ENCODE measurements around the gene RHNO1. TPM values are rescaled to one million over a fixed set of nuclear protein-coding genes. Genes with fewer than 3 reads are reported as not detected.
"Not testable (repeated sequence)": the region's sequence is repeated elsewhere in the genome, so short reads cannot be mapped to it uniquely, and the experiment has no call there.

RHNO1 gene
- total and polyA plus RNA-seq, 7 donors: 6.1 to 21.6 (median 9.6) TPM

GRCh38 chr12:2860170-2860569 lies 16.9 kb upstream of the RHNO1 start:
- H3K4me1 ChIP-seq: no peaks in the 10 kb centered on the region
- no peaks in the 10 kb centered on the region for H3K9me3 ChIP-seq
- intact Hi-C loops (cut with DNase I): no loop called here
- H3K27ac ChIP-seq: no peak overlapping the region
- no peak for DNase-seq
- H3K27me3 ChIP-seq: no peaks in the 10 kb centered on the region
- TF ChIP-seq POLR2A (IDR thresholded peaks at IDR 0.05): no peak
- TF ChIP-seq POLR2AphosphoS5 (IDR thresholded peaks at IDR 0.05): no peak
- no peak for TF ChIP-seq CTCF (IDR thresholded peaks at IDR 0.05)
- no peaks in the 10 kb centered on the region for H3K36me3 ChIP-seq
- no peak overlapping the region for H3K4me3 ChIP-seq

- 94 to 96% methylated on average over 7 of the region's 7 CpGs for WGBS, 2 donors
- DNase-seq: no peak
- Histone ChIP-seq H3K9me3 (no peaks in the 10 kb centered on the region), H3K27me3 (no peaks in the 10 kb centered on the region), H3K4me1 (no peaks in the 10 kb centered on the region), H3K27ac (no peak overlapping the region), H3K4me3 (no peak overlapping the region), H3K36me3 (no peaks in the 10 kb centered on the region)
- TF ChIP-seq CTCF (IDR thresholded peaks at IDR 0.05) (no peak), POLR2A (IDR thresholded peaks at IDR 0.05) (no peak), EP300 (IDR thresholded peaks at IDR 0.05) (no peak), POLR2AphosphoS5 (IDR thresholded peaks at IDR 0.05) (no peak)
- intact Hi-C loops (cut with DNase I): no loop called here
These were observed 14.1 kb upstream of the RHNO1 start for GRCh38 chr12:2862876-2863275.

DNA sequence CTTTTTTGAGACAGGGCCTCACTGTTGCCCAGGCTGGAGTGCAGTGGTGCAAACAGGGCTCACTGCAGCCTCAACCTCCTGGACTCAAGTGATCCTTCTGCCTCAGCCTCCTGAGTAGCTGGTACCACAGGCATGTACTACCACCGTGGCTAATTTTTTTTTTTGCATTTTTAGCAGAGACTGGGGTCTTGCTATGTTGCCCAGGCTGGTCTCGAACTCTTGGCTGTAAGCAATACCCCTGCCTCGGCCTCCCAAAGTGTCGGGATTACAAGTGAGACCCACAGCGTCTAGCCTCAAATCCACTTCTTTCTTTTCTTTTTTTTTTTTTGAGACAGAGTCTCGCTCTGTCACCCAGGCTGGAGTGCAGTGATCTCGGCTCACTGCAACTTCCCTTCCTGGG lies 13.6 kb upstream of the RHNO1 start:
- H3K27ac ChIP-seq; H3K36me3 ChIP-seq; H3K27me3 ChIP-seq; H3K9me3 ChIP-seq; H3K4me3 ChIP-seq; DNase-seq; intact Hi-C loops (cut with DNase I); H3K4me1 ChIP-seq: not testable (repeated sequence)
- 94 to 96% methylated on average over 7 of the region's 7 CpGs for WGBS, 2 donors

DNA sequence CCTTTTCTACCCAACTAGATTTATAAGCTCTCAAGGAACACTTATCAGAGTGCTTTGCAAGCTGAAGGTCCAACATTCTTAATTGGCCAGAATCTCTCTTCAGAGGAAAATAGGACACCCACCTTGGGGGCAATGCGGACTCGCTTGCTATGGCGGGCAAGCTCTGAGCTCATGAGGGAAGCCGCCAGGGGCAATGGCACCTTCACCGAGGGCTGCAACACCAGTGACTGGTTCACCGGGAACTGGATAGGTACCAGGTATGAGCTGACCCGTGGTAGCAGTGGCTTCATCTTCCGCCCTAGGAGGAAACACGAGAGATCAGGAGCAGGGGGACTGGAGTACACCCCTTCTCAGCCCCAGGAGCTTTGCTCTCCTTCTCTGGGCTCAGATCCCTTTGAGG lies 12.8 kb upstream of the RHNO1 start:
- H3K27ac ChIP-seq: no peak overlapping the region
- 97% methylated on average over 9 of the region's 9 CpGs for WGBS, 2 donors
- H3K9me3 ChIP-seq: no peaks in the 10 kb centered on the region
- H3K4me3 ChIP-seq: no peak overlapping the region
- TF ChIP-seq POLR2A (IDR thresholded peaks at IDR 0.05) (no peak), POLR2AphosphoS5 (IDR thresholded peaks at IDR 0.05) (no peak)
- DNase-seq: no peak
- H3K36me3 ChIP-seq: no peaks in the 10 kb centered on the region
- H3K27me3 ChIP-seq: no peaks in the 10 kb centered on the region
- intact Hi-C loops (cut with DNase I): no loop called here
- H3K4me1 ChIP-seq: no peaks in the 10 kb centered on the region

DNA sequence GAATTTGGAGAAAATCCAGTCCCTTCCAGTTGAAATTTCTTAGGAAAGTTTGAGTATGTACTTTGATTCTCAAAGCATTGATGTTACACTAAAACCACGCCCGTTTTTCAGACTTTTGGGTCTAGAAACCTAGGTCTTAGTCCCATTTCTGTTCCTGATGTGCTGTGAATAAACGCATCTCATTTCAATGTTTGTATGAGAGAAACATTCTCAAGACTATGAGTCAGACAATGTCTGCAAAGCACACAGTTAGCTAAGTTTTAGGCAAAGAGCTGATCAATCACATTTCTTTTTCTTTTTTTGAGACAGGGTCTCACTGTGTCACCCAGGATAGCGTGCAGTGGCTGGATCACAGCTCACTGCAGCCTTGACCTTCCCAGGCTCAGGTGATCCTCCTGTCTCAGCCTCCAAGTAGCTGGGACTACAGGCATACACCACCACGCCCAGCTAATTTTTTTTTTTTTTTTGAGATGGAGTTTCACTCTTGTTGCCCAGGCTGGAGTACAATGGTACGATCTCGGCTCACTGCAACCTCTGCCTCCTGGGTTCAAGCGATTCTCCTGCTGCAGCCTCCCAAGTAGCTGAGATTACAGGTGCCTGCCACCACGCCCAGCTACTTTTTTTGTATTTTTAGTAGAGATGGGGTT lies 7.9 kb upstream of the RHNO1 start:
- H3K36me3 ChIP-seq; H3K4me3 ChIP-seq; intact Hi-C loops (cut with DNase I); H3K27ac ChIP-seq; H3K4me1 ChIP-seq; DNase-seq; H3K9me3 ChIP-seq; H3K27me3 ChIP-seq: not testable (repeated sequence)
- WGBS, 2 donors: 95 to 96% methylated on average over 9 of the region's 9 CpGs

DNA sequence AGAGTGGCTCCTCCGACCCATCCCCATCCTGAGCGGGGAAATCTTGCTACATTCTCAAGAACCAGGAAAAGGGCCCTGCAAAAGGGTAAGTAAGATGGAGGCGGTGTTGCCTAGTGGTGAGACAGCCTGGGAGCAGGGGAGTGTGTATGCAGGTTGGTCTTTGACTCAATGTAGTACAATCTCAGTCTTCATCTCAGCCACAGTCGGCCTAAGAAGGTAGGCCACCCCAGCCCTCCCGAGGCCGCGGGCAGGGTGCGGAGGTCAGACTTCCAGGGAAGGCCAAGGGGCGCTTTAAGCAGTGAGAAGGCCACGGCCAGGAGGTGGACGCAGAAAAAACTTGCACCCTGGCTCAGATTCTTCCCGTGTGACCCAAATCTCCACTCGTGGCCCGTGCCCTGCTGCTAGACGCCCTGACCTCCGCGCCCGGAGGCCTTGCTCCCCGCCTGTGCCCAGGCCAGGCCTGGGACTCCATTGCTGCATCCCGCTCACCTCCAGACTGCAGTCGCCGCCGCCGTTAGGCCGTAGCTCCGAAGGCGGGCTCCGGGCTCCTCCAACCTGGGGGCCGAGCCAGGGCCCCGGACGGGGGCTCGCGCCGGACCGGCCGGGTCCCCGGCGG lies 484 bp upstream of the RHNO1 start:
- peak; percentile 62 for DNase-seq
- 3 to 5% methylated on average over 38 of the region's 38 CpGs for WGBS, 2 donors
- Histone ChIP-seq H3K4me3 (peak overlapping the region; percentile 70 to 94 (median 85)), H3K4me1 (peaks cover 0 to 19% (median 17%) of the 10 kb centered on the region in 4 donors), H3K27ac (peak overlapping the region; percentile 85 to 95 (median 92)), H3K36me3 (no peaks in the 10 kb centered on the region), H3K9me3 (no peaks in the 10 kb centered on the region), H3K27me3 (no peaks in the 10 kb centered on the region)
- intact Hi-C loops (cut with DNase I): no loop called here
- TF ChIP-seq EP300 (IDR thresholded peaks at IDR 0.05): no peak
- TF ChIP-seq CTCF (IDR thresholded peaks at IDR 0.05): no peak
